ENCODE measurements around the gene EYA2.

- TF ChIP-seq, protein P1, sequence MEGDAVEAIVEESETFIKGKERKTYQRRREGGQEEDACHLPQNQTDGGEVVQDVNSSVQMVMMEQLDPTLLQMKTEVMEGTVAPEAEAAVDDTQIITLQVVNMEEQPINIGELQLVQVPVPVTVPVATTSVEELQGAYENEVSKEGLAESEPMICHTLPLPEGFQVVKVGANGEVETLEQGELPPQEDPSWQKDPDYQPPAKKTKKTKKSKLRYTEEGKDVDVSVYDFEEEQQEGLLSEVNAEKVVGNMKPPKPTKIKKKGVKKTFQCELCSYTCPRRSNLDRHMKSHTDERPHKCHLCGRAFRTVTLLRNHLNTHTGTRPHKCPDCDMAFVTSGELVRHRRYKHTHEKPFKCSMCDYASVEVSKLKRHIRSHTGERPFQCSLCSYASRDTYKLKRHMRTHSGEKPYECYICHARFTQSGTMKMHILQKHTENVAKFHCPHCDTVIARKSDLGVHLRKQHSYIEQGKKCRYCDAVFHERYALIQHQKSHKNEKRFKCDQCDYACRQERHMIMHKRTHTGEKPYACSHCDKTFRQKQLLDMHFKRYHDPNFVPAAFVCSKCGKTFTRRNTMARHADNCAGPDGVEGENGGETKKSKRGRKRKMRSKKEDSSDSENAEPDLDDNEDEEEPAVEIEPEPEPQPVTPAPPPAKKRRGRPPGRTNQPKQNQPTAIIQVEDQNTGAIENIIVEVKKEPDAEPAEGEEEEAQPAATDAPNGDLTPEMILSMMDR (IDR thresholded peaks at IDR 0.05), result no peak
- no peak for TF ChIP-seq POLR2A (IDR thresholded peaks at IDR 0.05)
These were observed 133.8 kb downstream of the EYA2 start for GRCh38 chr20:47028487-47028886.

Measured in adrenal gland (tissue), 5 donors.